ENCODE results near the gene CLEC10A.
"Not testable (repeated sequence)": the region's sequence is repeated elsewhere in the genome, so short reads cannot be mapped to it uniquely, and the experiment has no call there.

Gene CLEC10A

DNA sequence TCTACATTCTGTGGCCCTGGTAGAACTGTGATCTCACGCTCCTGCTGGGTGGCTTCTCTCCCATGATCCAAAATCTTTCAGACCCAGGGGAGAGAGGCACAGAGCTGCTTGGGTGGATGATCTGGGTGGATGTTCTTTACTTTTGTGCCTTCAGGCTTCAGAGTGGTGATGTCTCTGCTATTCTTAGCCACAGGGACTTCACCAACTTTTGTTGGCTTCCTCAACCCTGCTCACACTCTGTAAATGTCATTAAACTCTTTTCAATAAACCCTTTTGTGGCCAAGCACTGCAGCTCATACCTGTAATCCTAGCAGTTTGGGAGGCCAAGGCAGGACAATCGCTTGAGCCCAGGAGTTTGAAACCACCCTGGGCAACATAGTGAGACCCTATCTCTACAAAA is 7.6 kb downstream of the CLEC10A start:
- DNase-seq (ENCODE audit: low spot score): no peak

DNA sequence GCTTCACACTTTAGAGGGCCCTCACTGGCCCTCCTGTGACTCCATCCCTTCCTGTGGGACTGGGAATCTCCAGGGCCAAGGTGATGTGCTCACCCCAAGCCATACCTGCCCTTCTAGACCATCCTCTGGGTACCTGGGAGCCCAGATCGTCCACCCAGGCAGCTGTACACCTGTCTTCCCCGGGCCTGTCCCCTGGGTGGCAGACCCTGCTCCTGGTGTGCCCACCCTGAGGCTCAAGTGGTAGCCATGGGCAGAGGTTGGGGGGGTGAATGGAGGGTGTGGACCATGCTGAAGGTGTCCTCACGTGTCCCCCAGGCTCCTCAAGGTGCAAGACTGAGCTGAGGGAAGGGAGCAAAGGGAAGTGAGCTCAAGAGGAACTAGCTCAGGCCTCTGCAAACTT is 9.3 kb downstream of the CLEC10A start:
- no peak for DNase-seq (ENCODE audit: low spot score)

DNA sequence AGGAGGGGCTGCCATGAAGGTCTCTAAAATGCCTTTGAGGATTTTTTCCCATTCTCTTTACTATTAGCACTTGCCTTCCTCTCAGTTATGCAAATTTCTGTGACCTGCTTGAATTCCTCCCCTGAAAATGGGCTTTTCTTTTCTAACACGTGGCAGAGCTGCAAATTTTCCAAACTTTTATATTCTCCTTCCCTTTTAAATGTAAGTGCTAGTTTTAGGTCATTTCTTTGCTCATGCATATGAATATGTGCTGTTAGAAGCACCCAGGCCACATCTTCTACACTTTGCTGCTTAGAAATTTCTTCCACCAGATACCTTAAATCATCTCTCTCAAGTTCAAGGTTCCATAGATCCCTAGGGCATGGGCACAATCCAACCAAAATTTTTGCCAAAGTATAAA is 11.8 kb downstream of the CLEC10A start:
- DNase-seq (ENCODE audit: low spot score): no peak

DNA sequence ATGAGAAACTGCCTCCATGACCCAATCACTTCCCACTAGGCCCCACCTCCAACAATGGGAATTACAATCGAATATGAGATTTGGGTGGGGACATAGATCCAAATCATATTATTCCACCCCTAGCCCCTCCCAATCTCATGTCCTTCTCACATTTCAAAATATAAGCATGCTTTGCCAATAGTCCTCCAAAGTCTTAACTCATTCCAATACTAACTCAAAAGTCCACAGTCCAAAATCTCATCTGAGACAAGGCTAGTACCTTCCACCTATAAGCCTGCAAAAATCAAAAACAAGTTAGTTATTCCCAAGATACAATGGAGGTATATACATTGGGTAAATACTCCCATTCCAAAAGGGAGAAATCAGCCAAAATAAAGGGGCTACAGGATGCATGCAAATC is 12.9 kb downstream of the CLEC10A start:
- no peak for DNase-seq (ENCODE audit: low spot score)

DNA sequence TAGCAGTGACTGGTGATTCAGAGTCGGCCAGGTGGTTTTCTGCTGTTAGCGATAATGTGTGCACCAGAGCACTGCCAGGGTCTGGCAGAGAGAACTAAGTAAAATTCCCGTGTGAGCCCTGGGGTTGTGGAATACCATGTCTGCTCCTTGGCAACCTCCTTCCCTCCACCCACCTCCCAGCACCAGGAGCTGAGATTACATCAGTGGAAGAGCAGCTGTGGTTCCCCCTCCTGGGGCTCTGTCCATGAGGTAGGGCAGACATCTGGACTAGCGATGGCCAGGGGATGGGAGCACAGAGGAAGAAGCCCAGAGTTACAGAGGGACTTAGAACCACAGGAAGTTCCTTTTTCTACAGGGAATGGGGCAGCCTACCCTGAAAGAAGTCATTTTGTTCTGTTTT is 15.8 kb downstream of the CLEC10A start:
- no peak for DNase-seq (ENCODE audit: low spot score)

DNA sequence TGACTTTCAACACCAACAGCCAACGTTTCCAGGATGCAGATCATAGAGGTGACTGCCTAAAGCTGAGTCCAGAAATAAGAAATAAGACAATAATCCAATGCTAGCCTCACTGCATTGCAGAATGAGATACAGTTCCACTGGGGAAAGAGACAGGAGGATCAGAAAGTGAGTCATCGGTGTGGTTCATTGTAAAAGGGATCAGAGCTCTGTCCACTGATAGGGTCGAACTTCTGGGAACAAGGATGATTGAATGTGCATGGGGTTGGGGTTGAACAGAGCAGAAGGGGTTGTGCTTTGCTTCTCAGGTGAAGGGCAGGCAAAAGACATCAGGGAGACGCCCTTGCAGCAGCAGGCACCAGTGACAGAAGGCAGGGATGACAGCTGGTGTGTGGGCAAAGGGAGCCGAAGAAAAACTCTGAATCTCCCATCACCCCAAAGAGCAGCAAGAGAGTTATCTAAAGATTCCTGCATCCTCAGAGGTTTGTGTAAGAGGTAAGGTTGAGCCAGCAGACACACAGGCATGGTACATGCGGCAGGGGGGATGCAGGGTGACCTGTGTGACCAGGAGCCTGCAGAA is 16.4 kb downstream of the CLEC10A start:
- no peak for DNase-seq (ENCODE audit: low spot score)

DNA sequence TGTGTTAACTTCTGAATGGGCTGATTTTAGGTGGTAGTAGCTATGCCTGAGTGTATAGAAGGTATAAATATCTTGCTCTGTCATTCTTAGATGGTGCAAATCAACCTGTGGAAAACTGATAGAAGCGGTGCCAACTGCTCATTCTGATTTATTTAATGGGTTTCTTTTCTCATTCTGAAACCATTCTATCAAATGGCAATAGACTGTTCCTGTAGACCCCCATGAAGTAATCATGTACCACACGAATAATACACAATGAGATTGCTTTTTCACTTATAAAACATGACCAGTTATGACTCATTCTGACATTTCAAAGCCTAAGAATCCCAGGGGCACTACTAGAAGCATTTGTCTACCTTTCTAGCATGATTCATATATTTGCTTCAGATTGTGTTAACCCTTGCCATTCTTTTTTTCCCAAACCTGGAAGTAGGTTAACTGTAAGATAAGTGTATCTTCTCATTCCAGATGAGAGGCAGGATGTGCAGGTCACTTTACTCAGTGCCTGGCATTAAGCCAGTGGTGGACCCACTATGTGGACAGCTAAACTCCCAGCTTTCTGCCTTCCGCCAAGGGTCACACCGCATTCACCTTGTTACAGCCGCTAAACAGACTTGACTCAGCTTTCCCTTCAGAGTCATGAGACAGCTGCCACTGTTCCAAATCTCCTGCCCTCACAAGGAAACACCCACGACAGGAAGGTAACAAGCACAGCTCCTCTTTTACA is 19.7 kb downstream of the CLEC10A start:
- no peak for DNase-seq (ENCODE audit: low spot score)

DNA sequence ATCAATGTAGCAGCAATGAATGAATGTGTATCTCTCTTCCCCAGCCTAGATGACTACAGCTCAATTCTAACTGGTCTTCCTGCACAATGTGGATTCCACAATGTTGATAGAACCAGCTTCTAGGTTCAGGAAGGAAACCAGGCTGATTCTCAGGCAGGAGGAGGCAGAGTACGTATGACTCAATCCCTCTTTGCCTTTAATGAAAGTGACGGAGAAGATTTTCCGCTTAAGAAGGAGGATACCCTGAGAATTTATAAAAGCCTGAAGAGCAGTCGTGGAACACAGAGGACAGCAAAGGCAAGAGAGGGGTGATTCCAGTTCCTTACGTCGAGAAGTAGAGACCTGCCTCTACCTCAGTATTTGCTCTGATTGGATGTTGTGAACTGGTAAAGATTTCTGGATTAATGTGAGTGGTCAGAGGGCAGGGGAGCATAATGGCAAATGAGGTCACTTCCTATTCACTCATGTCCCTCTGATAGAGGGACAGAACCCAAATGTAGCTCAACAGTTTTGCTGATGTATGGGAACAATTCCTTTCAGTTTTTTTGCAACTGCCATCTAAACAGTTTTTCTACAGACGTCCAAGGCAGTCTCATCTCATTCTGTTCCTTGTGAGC is 21.1 kb downstream of the CLEC10A start:
- DNase-seq (ENCODE audit: low spot score): no peak

DNA sequence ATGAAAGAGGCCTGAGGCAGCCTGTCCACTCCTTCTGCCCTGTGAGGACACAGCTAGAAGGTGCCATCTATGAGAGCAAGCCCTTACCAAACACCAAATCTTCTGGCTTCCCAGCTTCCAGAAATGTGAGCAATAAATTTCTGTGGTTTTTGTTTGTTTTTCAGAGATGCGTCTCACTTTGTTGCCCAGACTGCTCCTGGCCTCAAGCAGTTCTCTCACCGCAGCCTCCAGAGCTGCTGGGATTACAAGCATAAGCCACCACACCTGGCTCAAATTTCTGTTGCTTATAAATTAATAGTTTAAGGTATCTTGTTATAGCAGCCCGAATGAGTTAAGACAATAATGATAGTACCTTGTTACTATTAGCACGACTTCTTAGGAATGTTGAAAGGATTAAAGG is 23.7 kb downstream of the CLEC10A start:
- DNase-seq (ENCODE audit: low spot score): no peak

DNA sequence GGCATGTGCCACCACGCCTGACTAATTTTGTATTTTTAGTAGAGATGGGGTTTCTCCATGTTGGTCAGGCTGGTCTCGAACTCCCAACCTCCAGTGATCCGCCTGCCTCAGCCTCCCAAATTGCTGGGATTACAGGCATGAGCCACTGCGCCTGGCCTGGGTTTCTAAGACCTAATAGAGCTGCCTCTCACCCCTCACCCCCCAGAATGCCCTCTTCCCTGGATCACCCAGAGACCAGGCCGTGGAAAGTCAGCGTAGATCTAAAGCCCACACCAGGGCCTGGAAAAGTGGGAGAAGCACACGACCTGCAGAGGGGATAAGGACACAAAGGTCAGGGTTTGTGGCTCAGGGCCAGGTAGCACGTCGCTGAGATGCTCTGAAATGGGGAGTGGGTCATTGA is 29.5 kb downstream of the CLEC10A start:
- DNase-seq (ENCODE audit: low spot score): not testable (repeated sequence)

DNA sequence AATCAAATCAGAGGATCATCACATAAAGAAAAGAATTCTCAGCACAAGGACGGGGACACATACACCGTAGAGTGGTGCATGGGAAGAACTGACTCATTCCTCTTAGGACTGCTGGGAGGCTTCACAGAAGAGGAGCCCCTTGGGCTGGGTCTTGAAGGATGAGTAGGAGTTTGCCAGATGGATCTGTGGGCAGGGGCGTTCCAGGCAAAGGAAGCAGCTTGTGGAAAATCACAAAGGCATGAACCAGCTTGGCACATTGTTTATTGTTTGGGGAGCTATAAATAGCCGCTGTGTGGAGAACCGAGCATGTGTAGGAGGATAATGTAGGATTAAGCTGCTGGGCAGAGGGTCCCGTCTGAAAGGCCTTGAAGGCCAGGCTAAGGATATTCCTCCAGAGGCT is 31.1 kb downstream of the CLEC10A start:
- no peak for DNase-seq (ENCODE audit: low spot score)

DNA sequence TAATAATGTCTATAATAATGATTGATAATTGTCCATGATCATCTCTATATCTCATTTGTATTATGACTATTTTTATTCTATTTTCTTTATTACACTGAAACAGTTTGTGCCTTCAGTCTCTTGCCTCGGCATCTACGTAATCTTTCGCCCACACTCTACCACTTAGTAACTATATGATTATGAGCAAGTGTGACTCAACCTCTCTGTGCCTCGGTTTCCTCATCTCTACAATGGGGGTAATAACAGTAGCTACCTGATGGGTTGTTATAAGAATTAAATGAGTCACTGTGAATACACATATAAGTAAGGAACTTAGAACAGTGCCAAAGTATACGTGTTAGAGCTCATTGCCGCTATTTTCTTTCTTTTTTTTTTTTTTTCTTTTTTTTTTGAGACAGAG is 32.5 kb downstream of the CLEC10A start:
- DNase-seq (ENCODE audit: low spot score): no peak

DNA sequence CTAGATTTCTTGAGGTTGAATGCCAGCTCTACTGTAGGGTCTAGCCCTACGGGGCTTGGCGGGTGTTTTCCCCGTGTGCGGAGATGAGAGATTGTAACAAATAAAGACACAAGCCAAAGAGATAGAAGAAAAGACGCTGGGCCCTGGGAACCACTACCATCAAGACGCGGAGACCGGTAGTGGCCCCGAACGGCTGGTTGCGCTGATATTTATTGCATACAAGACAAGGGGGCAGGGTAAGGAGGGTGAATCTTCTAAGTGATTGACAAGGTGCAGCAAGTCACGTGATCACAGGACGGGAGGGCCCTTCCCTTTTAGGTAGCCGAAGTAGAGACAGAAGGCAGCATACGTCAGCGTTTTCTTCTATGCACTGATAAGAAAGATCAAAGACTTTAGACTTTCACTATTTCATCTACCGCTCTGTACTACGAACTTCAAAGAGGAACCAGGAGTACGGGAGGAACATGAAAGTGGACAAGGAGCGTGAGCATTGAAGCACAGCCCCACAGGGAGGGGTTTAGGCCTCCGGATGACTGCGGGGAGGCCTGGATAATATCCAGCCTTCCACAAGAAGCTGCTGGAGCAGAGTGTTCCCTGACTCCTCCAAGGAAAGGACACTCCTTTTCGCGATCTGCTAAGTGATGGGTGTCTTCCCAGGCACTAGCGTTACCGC is 33.2 kb downstream of the CLEC10A start:
- DNase-seq (ENCODE audit: low spot score): peak; percentile 28

DNA sequence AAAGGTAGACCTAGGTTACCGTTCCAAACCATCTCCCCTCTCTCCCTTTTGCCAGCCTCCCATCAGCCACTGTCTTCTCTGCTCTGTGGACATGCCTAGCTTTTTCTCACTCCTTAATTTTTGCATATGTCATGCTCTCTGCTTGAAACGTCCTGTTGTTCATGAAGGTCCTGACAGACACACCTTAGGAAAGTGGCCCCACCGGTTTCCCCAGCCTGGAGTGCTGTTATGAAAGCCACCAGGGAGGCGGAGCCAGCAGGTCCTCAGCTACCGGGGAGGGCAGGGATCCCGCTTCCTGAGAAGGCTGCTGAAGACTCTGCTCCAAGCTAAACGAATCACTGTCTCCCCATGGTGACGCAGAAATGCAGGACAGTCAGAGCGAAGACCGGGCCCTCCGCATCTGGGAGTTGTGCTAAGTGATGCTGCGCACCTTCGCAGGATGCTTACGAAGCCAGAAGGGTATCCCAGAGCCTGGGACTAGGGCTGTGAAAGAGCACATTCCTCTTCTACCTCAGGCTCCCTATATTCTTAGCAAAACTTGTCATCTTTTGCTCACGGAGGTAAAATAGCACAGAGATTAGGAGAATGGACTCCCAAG is 33.8 kb downstream of the CLEC10A start:
- DNase-seq (ENCODE audit: low spot score): no peak

DNA sequence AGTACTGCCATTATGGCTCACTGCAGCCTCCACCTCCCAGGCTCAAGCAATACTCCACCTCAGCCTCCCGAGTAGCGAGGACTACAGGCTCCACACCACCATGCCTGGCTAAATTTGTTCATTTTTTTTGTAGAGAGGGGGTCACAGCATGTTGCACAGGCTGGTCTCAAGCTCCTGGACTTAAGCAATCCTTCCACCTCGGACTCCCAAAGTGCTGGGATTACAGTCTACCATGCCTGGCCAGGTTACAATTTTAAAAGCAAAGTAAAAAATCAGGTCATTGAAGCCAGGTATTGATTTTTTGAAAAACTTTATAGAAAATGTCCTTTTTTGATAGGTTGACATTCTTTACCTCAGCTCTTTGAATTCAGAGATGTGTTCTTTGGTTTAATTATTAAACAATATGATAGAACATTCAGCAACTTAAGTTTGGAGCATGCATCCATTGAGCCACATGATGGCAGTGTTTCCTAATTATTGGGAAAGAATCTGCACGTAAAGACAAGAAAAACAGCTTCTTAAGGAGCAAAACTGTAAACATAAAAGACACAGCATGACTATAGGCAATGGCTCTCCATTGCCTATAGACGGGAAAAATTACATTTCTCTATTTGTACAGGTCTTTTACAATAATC is 34.4 kb downstream of the CLEC10A start:
- DNase-seq (ENCODE audit: low spot score): peak; percentile 68

DNA sequence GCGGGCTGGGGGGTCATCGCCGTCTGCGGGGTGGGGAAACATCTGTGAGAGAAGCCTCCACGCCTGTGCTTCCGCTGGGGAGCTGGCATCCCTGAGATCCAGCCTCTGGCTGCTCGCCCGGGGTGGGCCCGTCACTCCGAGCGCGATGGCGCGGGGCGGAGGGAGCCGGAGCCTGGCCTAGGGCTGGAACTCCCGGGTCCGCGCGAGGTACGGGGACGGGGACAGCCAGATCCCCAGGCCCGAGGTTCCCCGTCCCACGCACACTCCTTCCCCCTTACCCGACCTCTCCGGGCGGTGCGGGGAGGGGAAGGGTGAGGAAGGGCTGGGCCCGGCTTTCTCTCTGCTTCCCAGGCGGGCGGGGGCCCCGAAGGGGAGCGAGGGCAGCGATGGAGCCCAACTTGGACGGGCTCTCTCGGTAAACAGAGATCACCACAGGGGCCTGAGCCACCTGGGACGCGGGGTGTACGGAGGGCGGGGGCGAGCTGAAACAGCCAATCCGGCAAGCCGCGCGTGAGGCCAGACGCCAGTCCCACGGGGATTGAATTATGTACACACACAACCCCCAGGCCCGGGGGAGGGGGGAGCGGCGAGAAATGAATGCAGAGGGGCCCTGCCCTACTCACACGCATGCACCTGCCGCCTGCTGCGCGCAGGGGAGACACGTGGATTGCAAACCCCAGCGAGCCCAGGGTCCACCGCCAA is 36.4 kb downstream of the CLEC10A start, which contains the start of gene SLC16A11:
Gene SLC16A11 (minus strand): TSS at position 596 of the 702 bp plus-strand sequence. CDS start 579 bp downstream, at position 17.
- DNase-seq (ENCODE audit: low spot score): no peak

DNA sequence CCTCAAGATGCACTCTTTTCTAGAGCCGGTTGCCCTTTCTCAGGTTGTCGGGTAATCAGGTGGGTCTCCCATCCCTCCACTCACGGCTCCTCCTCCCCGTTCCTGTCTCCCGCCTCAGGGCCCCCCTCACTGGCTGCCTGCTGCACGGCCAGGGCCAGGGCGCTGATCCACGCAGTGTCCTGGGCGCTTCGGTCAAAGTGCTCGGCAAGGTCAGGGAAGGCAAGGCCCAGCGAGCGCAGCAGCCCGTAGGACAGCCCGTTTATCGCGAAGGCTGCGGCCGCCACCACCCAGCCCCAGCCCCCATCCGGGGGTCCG is 36.9 kb downstream of the CLEC10A start:
- no peak for DNase-seq (ENCODE audit: low spot score)

DNA sequence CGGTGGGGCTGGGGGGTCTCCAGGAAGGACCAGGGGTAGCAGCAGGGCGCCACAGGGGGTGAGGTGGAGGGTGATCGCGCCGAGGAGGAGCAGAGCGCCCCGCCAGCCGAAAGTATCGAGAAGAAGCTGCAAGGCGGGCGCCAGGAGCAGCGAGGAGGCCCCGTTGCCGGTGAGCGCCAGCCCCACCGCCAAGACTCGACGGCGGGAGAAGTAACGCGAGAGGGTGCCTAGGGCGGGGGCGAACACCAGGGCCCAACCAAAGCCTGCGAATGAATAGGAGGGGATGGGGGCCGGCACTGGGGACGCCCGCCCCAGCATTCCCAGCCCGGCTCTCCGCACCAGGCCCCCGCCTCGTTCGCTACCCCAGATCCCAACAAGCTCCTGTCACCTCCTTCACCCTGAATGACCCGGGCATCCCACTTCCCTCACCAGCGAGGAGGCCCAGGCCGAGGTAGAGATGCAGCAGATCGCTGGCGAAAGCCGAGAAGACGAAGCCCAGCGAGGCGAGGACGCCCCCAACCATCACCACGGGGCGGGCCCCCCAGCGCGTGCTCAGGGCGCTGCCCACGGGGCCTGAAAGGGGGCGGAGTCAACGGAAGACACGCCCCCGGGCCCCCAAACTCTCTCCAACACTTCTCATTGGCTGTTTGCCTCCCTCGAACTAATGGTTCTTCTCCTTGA is 37.4 kb downstream of the CLEC10A start:
- DNase-seq (ENCODE audit: low spot score): no peak

DNA sequence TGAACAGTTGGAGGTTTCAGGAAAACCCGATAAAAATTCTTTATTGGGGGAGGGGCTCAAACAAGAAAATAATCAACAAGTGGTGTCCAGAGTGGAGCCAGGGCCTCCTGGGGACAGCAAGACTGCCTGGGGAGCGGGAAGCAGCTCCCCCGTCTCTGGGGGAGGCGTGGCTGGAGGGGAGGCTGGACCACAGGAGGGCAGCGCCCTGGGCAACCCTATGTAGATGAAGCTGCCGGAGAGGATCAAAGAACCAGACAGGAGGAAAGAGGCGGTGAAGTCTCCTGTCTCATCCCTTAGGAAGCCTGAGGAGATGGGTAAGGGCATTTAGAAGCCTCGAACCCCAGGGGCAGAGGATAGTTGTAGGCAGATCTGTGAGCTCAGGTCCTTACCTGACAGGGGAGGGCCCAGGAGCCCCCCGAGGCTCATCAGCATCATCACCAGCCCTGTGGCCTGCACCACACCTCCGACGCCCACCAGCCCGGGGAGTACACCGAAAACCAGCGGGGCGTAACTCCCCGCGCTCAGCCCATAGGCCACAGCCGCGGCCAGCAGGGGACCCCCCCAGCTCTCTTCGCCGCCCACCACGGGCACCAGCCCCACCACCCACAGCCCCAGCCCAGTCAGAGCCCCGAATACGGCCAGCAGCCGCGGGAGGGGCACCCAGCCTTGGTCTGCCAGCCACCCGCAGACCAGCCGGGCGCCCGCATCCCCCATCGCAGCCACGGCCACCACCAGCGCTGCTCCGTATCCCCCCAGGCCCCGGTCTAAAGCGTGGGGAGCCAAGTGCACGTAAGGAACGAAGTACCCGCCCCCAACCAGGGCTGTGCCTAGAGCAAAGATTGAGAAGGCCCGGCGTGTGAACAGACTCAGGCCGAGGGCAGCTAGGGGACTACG is 38.2 kb downstream of the CLEC10A start:
- no peak for DNase-seq (ENCODE audit: low spot score)

DNA sequence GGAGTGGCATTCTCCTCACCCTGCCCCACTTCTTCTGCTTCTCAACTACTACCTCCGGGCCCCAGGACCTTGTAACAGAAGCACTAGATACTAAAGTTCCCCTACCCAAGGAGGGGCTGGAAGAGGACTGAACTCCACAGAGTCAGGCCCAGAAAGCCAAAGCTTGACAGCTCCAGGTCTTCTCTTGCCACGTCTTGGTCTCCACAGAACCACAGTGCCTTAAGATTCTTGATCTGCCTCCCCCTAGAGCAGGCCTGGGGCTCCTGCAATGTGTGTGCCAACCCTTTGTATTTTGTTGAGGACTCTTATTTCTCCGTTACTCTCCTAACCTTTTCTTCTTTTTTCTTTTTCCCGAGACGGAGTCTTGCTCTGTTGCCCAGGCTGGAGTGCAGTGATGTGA is 40.2 kb downstream of the CLEC10A start:
- DNase-seq (ENCODE audit: low spot score): no peak

All from hematopoietic multipotent progenitor cell treated with erythropoietin and hydrocortisone succinate and interleukin-3 and kit ligand, for 15 days (in vitro differentiated cells).